HCT116 (cell line): Measurements from ENCODE around the gene ADAMTS9. TPM values are rescaled to one million over a fixed set of nuclear protein-coding genes. Genes with fewer than 3 reads are reported as not detected.

Experiments used
- ATAC-seq: fragments of 200-7000 bp; cut with Tn5 transposase; 2 replicates; pipeline ENCODE4 v1.9.1; 2020; ENCODE audit warnings: mild to moderate bottlenecking, moderate library complexity
- BruUV-seq: library from RNA; stranded (reverse); fragments of 400-500 nt; replicated peaks from 2 replicates; lab custom pipeline; 2021; lab: Mats Ljungman, UMichigan
- CTCF ChIA-PET: fragments of 300-600 bp; sonication (Branson Sonifier 250); formaldehyde crosslinking; loops from one replicate; lab custom pipeline; 2021; ENCODE audit warnings: antibody characterized with exemption; lab: Charles Lee
- POLR2A ChIA-PET: fragments of 300-600, 350-600 bp; sonication (Branson Sonifier 250); formaldehyde crosslinking; loops from one replicate; lab custom pipeline; 2021; ENCODE audit warnings: antibody characterized with exemption; lab: Charles Lee
- RAD21 ChIA-PET, 2 experiments: fragments of 300-600 bp; sonication (Branson Sonifier 250); formaldehyde crosslinking; loops; one replicate each; lab custom pipeline; 2023; ENCODE audit warnings: low total read pairs in 2 of 2; ENCODE audit not compliant: uncharacterized antibody in 2 of 2, unreplicated experiment in 2 of 2, low non-redundant PET in 1 of 2; lab: Charles Lee
- DNase-seq: peaks from one replicate; pipeline ENCODE4 v3.0.0-alpha.2; 2010; ENCODE audit warnings: low read depth, low spot score
- H2AFZ ChIP-seq: fragments of 200-600 bp; shearing (Covaris generic), sonication (generic); 2 replicates; pipeline ENCODE4 v1.6.1; 2017; ENCODE audit warnings: low read depth, mixed run types, mixed read lengths, antibody characterized with exemption, low read length; ENCODE audit not compliant: poor library complexity, severe bottlenecking
- H3K27ac ChIP-seq: 2 replicates; pipeline ENCODE4 v1.5.1; 2012; ENCODE audit warnings: low read depth, low read length
- H3K27me3 ChIP-seq: fragments of 200-600 bp; sonication (generic); 2 replicates; pipeline ENCODE4 v1.6.1; 2016; ENCODE audit warnings: mixed run types, low read length, mixed read lengths; ENCODE audit not compliant: insufficient read depth
- H3K36me3 ChIP-seq, 2 experiments: fragments of 200-500 bp in 1 of 2; fragments of 200-600 bp in 1 of 2; sonication (Bioruptor generic) in 1 of 2; sonication (generic) in 1 of 2; 2 replicates each; pipeline versions ENCODE4 v1.5.1 to v1.6.1; 2014 to 2016; ENCODE audit warnings: low read length in 2 of 2, inconsistent platforms in 1 of 2, mixed read lengths in 1 of 2, mixed run types in 1 of 2; ENCODE audit not compliant: insufficient read depth in 2 of 2, control insufficient read depth in 1 of 2
- H3K4me1 ChIP-seq, 2 experiments: fragments of 200-600 bp in 1 of 2; sonication (generic) in 1 of 2; 2 replicates each; pipeline versions ENCODE4 v1.5.1 to v1.6.1; 2012 to 2017; ENCODE audit warnings: low read length in 2 of 2, inconsistent platforms in 1 of 2, mild to moderate bottlenecking in 1 of 2, mixed read lengths in 1 of 2, mixed run types in 1 of 2, moderate library complexity in 1 of 2; ENCODE audit not compliant: insufficient read depth in 2 of 2, control insufficient read depth in 1 of 2
- H3K4me2 ChIP-seq: fragments of 200-600 bp; sonication (generic); 2 replicates; pipeline ENCODE4 v1.6.1; 2017; ENCODE audit warnings: mixed run types, low read length, mixed read lengths
- H3K4me3 ChIP-seq, 2 experiments: fragments of 200-600 bp in 1 of 2; sonication (generic) in 1 of 2; replicated peaks in 1 of 2; 2 replicates each; pipeline ENCODE4 v1.5.1; 2011 to 2016; ENCODE audit warnings: low read length in 2 of 2, control low read depth in 1 of 2, low read depth in 1 of 2, mild to moderate bottlenecking in 1 of 2, mixed read lengths in 1 of 2, mixed run types in 1 of 2
- H3K79me2 ChIP-seq: fragments of 200-600 bp; sonication (generic); 2 replicates; pipeline ENCODE4 v1.6.1; 2017; ENCODE audit warnings: mild to moderate bottlenecking, mixed run types, low read length, moderate library complexity, mixed read lengths; ENCODE audit not compliant: insufficient read depth
- H3K9ac ChIP-seq: fragments of 200-600 bp; sonication (generic); 2 replicates; pipeline ENCODE4 v1.6.1; 2016; ENCODE audit warnings: low read length, mixed read lengths
- H3K9me2 ChIP-seq: fragments of 200-600 bp; sonication (generic), shearing (Covaris generic); 2 replicates; pipeline ENCODE4 v1.6.1; 2017; ENCODE audit warnings: mixed run types, mild to moderate bottlenecking, moderate library complexity; ENCODE audit not compliant: insufficient read depth
- H3K9me3 ChIP-seq, 2 experiments: fragments of 200-500 bp in 1 of 2; fragments of 200-600 bp in 1 of 2; sonication (Bioruptor generic) in 1 of 2; sonication (generic) in 1 of 2; 2 replicates each; pipeline ENCODE4 v1.6.1; 2014 to 2017; ENCODE audit warnings: low read length in 2 of 2, mixed read lengths in 2 of 2, inconsistent platforms in 1 of 2, low read depth in 1 of 2, mild to moderate bottlenecking in 1 of 2, mixed run types in 1 of 2, moderate library complexity in 1 of 2; ENCODE audit not compliant: control insufficient read depth in 1 of 2, insufficient read depth in 1 of 2
- H4K20me1 ChIP-seq: fragments of 200-600 bp; sonication (generic), shearing (Covaris generic); 2 replicates; pipeline ENCODE4 v1.6.1; 2017; ENCODE audit warnings: mixed run types, mild to moderate bottlenecking, moderate library complexity; ENCODE audit not compliant: insufficient read depth
- CEBPB ChIP-seq: IDR thresholded peaks from 2 replicates; pipeline ENCODE4 v1.6.1; 2012; ENCODE audit warnings: low read depth
- EGR1 ChIP-seq: IDR thresholded peaks from 2 replicates; pipeline ENCODE4 v1.6.1; 2012; ENCODE audit warnings: low read depth
- ELF1 ChIP-seq: IDR thresholded peaks from 2 replicates; pipeline ENCODE4 v1.6.1; 2012; ENCODE audit warnings: low read depth, borderline replicate concordance
- EZH2phosphoT487 ChIP-seq: fragments of 200-600 bp; IDR thresholded peaks from 2 replicates; pipeline ENCODE4 v1.6.1; 2018; ENCODE audit warnings: antibody characterized with exemption, borderline replicate concordance
- FOSL1 ChIP-seq: IDR thresholded peaks from 2 replicates; pipeline ENCODE4 v1.6.1; 2012; ENCODE audit warnings: low read depth
- POLR2A ChIP-seq: IDR thresholded peaks from 2 replicates; pipeline ENCODE4 v1.7.0; 2011; ENCODE audit warnings: borderline replicate concordance; ENCODE audit not compliant: insufficient read depth, insufficient read length; ENCODE audit errors: extremely low read depth
- POLR2AphosphoS5 ChIP-seq: IDR thresholded peaks from 2 replicates; pipeline ENCODE4 v1.6.1; 2011; ENCODE audit warnings: mild to moderate bottlenecking, low read depth, low read length, moderate library complexity
- RAD21 ChIP-seq: IDR thresholded peaks from 2 replicates; pipeline ENCODE4 v1.6.1; 2012; ENCODE audit warnings: low read depth, mild to moderate bottlenecking
- SP1 ChIP-seq: IDR thresholded peaks from 2 replicates; pipeline ENCODE4 v1.6.1; 2012; ENCODE audit warnings: low read depth
- TCF7L2 ChIP-seq: IDR thresholded peaks from 2 replicates; pipeline ENCODE4 v1.7.0; 2011; ENCODE audit warnings: borderline replicate concordance, inconsistent platforms; ENCODE audit not compliant: insufficient read depth, insufficient read length; ENCODE audit errors: extremely low read depth
- ZNF274 ChIP-seq: fragments of 200-500 bp; sonication (Bioruptor generic); IDR thresholded peaks from 2 replicates; pipeline ENCODE4 v1.6.1; 2014; ENCODE audit warnings: mild to moderate bottlenecking, low read depth, low read length, inconsistent platforms
- intact Hi-C: fragments of 100-400 bp; cut with micrococcal nuclease; formaldehyde crosslinking; loops from 2 replicates; pipeline ENCODE4 v1.10.0; 2022
- total RNA-seq: library from RNA; stranded (reverse); gene quantifications from one replicate; pipeline ENCODE4 v1.2.1, GENCODE V29; 2021; ENCODE audit not compliant: unreplicated experiment
- TF ChIP-seq, protein P1 (sequence below): IDR thresholded peaks from 2 replicates; pipeline ENCODE4 v1.6.1; 2011; ENCODE audit warnings: mild to moderate bottlenecking, low read length, moderate library complexity; ENCODE audit not compliant: insufficient replicate concordance; ENCODE audit errors: extremely low read depth
- TF ChIP-seq, protein P2 (sequence below): IDR thresholded peaks from 2 replicates; pipeline ENCODE4 v1.6.1; 2012
- TF ChIP-seq, protein P3 (sequence below), 3 experiments: fragments of 200-600 bp in 1 of 3; sonication (generic) in 1 of 3; IDR thresholded peaks in 2 of 3; conservative IDR thresholded peaks in 1 of 3; 2 replicates each; pipeline ENCODE4 v1.5.1; 2012 to 2017; ENCODE audit warnings: low read depth in 2 of 3, low read length in 2 of 3, antibody characterized with exemption in 1 of 3, borderline replicate concordance in 1 of 3, control low read depth in 1 of 3, mild to moderate bottlenecking in 1 of 3, mixed read lengths in 1 of 3, mixed run types in 1 of 3, moderate library complexity in 1 of 3; ENCODE audit not compliant: insufficient read depth in 1 of 3
- TF ChIP-seq, protein P4 (sequence below): IDR thresholded peaks from 2 replicates; pipeline ENCODE4 v1.6.1; 2012

ADAMTS9 gene
- total RNA-seq, 1 experiment from 2014 or later: 0.05 TPM

DNA sequence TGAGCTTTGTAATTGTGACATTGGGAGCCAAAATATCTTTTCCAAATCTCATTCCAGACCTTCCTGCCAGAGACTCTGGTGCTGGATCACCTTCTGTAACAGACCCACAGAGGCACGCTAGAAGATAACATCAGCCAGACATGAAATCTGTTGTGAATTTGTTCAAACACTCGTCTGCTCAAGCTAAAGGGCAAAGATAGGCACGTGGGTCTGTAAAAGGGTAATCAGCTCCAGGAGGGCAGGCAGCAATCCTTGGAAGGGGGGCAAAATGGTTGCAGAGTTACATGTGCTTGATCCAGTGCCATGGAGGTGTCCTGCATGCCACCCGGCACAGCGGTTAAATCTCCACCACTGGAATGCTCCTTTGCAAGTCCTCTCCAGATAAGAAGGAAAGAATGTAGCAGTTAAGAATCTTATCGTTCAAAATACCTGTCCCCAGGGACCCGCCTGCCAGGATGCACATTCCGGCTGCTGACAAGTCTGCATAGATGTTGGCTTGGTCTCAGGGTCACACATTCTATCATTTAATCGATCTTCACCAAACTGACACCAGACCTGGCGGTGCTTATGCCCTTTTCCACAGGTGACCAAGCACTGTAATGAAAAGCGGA is 74.8 kb downstream of the ADAMTS9 start (continued):
- TF ChIP-seq SP1 (no peak), CEBPB (no peak)

DNA sequence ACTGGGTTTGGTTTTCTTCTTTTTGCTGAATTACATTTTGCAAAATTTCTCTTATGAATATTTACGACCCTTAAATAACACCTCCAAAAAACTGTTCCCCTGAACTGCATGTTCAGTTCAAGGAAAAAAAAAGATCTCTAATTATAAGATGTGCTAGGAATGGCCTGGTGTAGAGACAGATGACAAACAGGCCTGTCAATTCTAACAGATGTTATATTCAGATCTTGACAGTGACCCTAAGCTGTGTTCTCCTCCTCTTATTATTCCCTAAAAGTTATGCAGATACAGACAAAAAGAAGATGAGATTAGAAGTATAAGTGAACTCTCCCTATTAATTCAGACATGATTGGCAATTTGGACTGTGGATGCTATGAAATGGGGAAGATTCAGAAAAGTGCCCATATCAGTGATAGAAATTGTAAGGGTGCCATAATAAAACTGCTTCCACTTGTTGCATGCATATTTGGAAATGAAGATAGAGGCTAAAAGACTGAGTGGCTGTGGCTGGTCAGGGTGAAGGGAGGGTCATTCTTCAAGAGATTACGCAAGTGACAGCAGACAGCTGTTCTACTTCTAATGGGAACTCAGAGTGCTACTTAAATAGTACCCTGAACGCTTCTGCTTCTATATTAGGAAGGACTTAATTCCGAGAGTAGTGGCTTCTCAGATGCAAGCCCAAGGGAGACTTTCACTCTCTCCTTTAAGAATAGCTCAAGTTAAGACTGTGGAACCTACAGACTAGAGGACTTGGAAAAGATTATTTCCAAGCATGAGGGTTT is 75.5 kb downstream of the ADAMTS9 start:
- Histone ChIP-seq H3K9ac (no peak overlapping the region), H3K4me2 (no peak overlapping the region), H2AFZ (no peak overlapping the region), H3K27me3 (peaks cover 9% of the 10 kb centered on the region), H3K4me3 (no peak overlapping the region), H3K36me3 (no peaks in the 10 kb centered on the region), H3K27ac (no peak overlapping the region), H3K4me1 (no peaks in the 10 kb centered on the region), H3K9me2 (no peaks in the 10 kb centered on the region), H4K20me1 (no peaks in the 10 kb centered on the region; the same call in 1 of the 2 replicates), H3K79me2 (no peaks in the 10 kb centered on the region), H3K9me3 (no peaks in the 10 kb centered on the region)
- no TSS peak for BruUV-seq
- DNase-seq: no peak
- ChIA-PET CTCF (no interaction called here), POLR2A (no interaction called here), RAD21 (no interaction called here)
- no peak for ATAC-seq
- intact Hi-C loops: no loop called here
- TF ChIP-seq RAD21: no peak
- no peak for TF ChIP-seq TCF7L2
- no peak for TF ChIP-seq SP1
- TF ChIP-seq, protein P1, sequence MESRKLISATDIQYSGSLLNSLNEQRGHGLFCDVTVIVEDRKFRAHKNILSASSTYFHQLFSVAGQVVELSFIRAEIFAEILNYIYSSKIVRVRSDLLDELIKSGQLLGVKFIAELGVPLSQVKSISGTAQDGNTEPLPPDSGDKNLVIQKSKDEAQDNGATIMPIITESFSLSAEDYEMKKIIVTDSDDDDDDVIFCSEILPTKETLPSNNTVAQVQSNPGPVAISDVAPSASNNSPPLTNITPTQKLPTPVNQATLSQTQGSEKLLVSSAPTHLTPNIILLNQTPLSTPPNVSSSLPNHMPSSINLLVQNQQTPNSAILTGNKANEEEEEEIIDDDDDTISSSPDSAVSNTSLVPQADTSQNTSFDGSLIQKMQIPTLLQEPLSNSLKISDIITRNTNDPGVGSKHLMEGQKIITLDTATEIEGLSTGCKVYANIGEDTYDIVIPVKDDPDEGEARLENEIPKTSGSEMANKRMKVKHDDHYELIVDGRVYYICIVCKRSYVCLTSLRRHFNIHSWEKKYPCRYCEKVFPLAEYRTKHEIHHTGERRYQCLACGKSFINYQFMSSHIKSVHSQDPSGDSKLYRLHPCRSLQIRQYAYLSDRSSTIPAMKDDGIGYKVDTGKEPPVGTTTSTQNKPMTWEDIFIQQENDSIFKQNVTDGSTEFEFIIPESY: no peak
- no peak for TF ChIP-seq ELF1
- TF ChIP-seq FOSL1: no peak
- TF ChIP-seq, protein P2, sequence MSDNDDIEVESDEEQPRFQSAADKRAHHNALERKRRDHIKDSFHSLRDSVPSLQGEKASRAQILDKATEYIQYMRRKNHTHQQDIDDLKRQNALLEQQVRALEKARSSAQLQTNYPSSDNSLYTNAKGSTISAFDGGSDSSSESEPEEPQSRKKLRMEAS: no peak
- TF ChIP-seq EZH2phosphoT487: no peak
- TF ChIP-seq ZNF274: no peak
- TF ChIP-seq POLR2A: no peak
- TF ChIP-seq EGR1: no peak
- TF ChIP-seq CEBPB: no peak
- TF ChIP-seq POLR2AphosphoS5: no peak
- TF ChIP-seq, protein P3, sequence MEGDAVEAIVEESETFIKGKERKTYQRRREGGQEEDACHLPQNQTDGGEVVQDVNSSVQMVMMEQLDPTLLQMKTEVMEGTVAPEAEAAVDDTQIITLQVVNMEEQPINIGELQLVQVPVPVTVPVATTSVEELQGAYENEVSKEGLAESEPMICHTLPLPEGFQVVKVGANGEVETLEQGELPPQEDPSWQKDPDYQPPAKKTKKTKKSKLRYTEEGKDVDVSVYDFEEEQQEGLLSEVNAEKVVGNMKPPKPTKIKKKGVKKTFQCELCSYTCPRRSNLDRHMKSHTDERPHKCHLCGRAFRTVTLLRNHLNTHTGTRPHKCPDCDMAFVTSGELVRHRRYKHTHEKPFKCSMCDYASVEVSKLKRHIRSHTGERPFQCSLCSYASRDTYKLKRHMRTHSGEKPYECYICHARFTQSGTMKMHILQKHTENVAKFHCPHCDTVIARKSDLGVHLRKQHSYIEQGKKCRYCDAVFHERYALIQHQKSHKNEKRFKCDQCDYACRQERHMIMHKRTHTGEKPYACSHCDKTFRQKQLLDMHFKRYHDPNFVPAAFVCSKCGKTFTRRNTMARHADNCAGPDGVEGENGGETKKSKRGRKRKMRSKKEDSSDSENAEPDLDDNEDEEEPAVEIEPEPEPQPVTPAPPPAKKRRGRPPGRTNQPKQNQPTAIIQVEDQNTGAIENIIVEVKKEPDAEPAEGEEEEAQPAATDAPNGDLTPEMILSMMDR (IDR thresholded peaks at IDR 0.05 in 2 of 3, conservative IDR thresholded peaks at IDR 0.05 in 1 of 3; ENCODE audit: borderline replicate concordance in 1 of 3, insufficient read depth in 1 of 3, low read depth in 2 of 3, low read length in 2 of 3): no peak
- TF ChIP-seq, protein P4, sequence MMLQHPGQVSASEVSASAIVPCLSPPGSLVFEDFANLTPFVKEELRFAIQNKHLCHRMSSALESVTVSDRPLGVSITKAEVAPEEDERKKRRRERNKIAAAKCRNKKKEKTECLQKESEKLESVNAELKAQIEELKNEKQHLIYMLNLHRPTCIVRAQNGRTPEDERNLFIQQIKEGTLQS: no peak
